Inflammatory macrophage treated with lipopolysaccharide for 4 hours (primary cell): Measurements from ENCODE around the gene UBE2E2.

Experiments used
- DNase-seq: peaks from one replicate; pipeline ENCODE4 v3.0.0-alpha.2; 2020

UBE2E2 gene

DNA sequence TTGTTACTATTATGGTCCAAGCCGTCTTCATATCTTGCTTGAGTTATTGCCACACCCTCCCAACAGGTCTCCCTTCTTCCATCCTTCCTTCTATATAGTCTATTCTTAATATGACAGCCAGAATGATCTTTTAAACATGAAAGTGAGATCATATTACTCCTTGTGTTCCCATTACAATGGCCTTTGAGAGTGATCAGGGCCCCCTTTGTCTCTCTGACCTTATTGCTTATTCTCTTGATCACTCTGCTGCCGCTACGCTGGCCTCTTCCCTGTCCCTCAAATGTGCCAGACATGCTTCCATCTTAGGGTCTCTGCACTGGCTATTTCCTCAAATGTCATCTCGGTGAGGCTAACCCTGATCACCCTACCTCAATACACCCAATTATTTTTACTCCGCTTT is 38.1 kb downstream of the UBE2E2 start:
- no peak for DNase-seq

GRCh38 chr3:23242106-23242505 is 39.0 kb downstream of the UBE2E2 start:
- no peak for DNase-seq

- no peak for DNase-seq
Measured at GRCh38 chr3:23244324-23245041, 41.4 kb downstream of the UBE2E2 start.

DNA sequence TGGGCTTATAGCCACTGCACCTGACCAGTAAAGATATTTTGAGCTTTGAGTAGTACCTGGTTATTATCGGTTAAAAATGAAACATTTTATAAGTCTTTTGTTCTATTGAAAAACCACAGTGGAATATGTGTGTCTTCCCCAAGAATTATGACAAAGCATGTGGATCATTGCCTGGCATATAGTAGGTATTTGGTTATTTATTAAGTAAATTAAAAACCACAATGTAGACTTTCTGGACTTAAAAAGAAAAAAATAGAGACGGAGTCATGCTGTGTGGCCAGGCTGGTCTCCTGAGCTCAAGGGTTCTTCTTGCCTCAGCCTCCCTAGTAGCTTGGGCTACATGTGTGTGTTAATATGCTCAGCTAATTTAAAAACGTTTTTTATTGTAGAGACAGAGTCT is 43.5 kb downstream of the UBE2E2 start:
- DNase-seq = no peak

- no peak for DNase-seq
Measured at GRCh38 chr3:23248594-23249131, 45.5 kb downstream of the UBE2E2 start.

GRCh38 chr3:23249961-23250360 is 46.8 kb downstream of the UBE2E2 start:
- DNase-seq = no peak

DNA sequence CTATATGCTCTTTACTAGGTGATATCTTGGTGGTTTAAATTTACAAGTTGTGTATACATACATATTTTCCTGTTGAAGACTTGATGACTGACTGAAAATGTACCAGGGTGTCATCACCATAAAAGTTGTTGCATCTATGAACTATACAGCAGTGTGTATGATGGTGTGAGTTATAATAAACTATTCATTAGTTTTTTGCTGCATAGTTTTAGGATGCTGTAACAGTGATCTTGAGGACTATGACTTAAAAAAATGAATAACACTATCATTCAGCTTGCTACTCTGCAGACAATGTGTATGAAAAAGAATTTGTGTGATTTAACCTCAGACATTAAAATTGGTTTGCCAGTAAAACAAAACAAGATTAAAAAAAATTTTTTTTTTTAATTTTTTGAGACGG is 49.0 kb downstream of the UBE2E2 start:
- DNase-seq = no peak

GRCh38 chr3:23253214-23253613 is 50.1 kb downstream of the UBE2E2 start:
- peak; percentile 26 for DNase-seq

GRCh38 chr3:23254282-23254681 is 51.2 kb downstream of the UBE2E2 start:
- no peak for DNase-seq

DNA sequence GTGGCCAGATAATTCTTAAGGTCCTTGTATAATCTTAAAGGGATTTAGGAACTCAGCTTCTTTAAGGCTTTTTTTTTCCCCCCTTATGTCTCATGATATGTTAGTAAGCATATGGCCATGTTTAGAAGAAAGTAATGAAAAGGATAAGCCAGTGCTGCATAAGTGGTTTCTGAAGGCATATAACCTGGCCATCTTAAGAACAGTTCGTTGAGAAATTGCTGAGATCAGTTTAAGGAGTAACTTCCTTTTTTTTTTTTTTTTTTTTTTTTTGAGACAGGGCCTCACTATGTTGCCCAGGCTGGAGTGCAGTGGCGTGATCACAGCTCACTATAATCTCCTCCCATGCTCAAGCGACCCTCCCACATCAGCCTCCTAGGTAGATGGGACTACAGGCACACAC is 51.7 kb downstream of the UBE2E2 start:
- DNase-seq = peak; percentile 60

GRCh38 chr3:23256741-23257435 is 53.8 kb downstream of the UBE2E2 start:
- peak; percentile 37 for DNase-seq

DNA sequence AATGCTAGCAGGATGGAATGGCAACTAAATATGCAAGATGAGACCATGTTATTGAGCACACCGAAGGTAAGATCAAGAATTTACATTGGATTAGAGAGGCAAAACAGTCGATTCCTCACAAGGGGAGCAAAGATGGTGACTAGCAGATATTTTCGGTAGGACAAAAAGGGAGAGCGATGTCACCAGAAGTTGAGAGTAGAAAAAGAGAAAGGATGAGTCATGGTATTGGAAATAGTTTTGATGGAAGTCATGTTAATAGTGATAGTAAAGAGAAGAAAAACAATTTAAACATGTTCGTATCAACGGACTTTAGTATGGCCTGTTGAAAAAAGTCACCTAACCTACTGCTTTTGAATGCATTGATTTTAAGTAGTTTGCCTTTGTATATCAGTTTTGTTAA is 55.0 kb downstream of the UBE2E2 start:
- no peak for DNase-seq

GRCh38 chr3:23259515-23259914 is 56.4 kb downstream of the UBE2E2 start:
- no peak for DNase-seq

- DNase-seq = no peak
Measured at GRCh38 chr3:23262766-23263165, 59.6 kb downstream of the UBE2E2 start.

DNA sequence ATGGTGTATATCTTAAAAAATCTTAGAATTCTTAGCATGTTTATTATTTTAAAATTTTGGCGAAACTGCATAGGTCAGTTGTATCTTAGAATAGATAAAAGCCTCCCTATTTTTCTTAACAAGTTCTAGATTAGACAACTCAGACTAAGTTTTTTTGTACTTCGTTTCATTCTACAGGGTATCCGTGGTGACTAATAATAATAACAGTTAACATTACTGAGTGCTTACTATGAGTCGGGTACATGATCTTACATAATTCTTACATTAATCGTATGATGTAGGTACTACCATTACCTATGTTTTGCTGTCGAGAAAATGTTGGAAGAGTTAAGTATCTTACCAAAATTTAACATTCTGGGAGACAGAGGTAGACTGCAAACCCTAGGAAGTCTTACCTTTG is 60.7 kb downstream of the UBE2E2 start:
- DNase-seq = no peak

- DNase-seq = no peak
Measured at GRCh38 chr3:23264413-23264812, 61.3 kb downstream of the UBE2E2 start.

- no peak for DNase-seq
Measured at GRCh38 chr3:23270423-23270822, 67.3 kb downstream of the UBE2E2 start.

DNA sequence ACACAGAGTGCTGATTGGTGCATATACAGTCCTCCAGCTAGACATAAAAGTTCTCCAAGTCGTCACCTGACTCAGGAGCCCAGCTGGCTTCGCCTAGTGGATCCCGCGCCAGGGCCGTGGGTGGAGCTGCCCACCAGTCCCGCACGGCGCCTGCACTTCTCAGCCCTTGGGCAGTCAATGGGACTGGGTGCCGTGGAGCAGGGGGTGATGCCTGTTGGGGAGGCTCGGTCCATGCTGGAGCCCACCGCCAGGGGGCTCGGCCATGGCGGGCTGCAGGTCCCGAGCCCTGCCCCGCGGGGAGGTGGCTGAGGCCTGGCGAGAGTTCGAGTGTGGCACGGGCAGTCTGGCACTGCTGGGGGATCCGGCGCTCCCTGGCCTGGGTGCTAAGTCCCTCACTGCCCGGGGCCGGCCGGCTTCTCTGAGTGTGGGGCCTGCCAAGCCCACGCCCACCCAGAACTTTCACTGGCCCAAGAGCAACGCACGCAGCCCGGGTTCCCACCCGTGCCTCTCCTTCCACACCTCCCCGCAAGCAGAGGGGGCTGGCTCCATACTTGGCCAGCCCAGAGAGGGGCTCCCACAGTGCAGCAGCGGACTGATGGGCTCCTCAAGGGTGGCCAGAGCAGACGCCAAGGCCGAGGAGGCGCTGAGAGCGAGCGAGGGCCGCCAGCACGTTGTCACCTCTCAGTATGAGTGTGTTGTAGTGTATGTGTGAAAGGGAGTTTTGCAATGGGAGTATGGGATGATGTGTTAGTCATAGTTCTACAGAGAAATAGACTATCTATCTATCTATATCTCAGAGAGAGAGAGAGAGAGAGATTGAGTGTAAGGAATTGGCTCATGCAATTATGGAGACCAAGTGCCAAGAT is 69.0 kb downstream of the UBE2E2 start:
- no peak for DNase-seq

- DNase-seq = no peak
Measured at GRCh38 chr3:23272820-23273219, 69.7 kb downstream of the UBE2E2 start.

- DNase-seq = no peak
Measured at GRCh38 chr3:23275061-23275460, 71.9 kb downstream of the UBE2E2 start.

DNA sequence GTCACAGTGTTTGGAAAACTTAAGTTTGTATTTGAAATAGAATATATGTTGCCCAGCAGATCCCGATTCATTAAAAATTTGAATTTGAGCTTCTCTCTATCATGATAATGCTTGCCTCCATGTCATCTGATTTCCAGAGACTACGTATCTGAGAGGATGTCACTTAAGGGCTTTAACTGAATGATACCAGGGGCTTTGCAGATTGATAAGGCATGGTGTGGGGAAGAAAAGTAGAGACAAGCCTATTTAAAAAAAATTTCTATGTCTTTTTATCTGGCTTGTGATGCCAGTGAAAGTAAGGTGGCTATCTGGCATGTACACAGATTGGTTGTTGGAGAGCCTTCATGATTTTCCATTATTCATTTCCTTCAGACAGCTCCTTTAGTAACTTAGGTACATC is 72.7 kb downstream of the UBE2E2 start:
- DNase-seq = no peak

GRCh38 chr3:23276913-23277658 is 74.0 kb downstream of the UBE2E2 start:
- no peak for DNase-seq

DNA sequence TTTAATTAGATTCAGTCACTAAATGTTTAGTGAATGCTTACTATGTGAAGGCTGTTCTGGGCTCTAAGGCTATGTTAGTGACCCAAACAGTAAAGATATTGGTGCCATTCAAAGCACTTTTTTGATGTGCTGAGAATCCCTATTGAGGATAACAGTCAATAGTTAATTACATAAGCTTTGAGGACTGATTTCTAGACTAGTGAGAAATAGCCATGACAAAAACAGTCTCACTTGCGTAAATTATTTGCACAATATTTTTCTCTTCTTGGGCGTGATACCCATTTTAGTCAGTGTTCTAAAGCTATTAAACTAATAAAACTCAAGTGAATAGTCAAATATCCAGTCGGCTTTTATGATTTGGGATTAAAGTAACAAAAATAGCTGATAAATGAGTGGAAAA is 74.6 kb downstream of the UBE2E2 start:
- DNase-seq = no peak
